Left kidney (tissue), 2 donors: ENCODE data around the gene UGT1A6. TPM values are rescaled to one million over a fixed set of nuclear protein-coding genes. Genes with fewer than 3 reads are reported as not detected.
"Not testable (repeated sequence)": the region's sequence is repeated elsewhere in the genome, so short reads cannot be mapped to it uniquely, and the experiment has no call there.

Source experiments
- DNase-seq: peaks from one replicate; pipeline ENCODE4 v3.0.0-alpha.2; 2013
- polyA plus RNA-seq: library from polyadenylated mRNA; unstranded; fragments of 120-200 nt; gene quantifications from one replicate; pipeline ENCODE4 v1.2.1, GENCODE V29; 2013; ENCODE audit not compliant: insufficient read length

Gene UGT1A6
- polyA plus RNA-seq, 1 donor: 2.7 TPM

DNA sequence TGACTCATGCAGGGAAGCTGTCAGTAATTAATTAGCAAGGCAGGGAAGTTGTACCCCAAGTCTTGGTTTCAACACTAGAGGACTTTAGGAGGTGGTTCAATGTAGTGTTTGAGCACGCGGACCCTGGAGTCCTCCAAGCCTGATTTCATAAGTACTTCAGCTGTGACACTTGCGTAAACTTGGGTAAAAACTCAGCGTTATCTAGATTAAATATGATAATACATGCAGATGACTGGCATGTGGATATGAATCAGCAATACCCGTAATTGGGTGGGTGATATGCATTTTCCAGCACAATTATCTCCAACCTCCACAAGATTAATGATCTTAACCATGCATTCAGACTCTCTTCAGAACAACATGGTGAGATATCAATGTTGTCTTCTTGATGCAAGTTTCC lies 5.8 kb upstream of the UGT1A6 start:
- DNase-seq: no peak

DNA sequence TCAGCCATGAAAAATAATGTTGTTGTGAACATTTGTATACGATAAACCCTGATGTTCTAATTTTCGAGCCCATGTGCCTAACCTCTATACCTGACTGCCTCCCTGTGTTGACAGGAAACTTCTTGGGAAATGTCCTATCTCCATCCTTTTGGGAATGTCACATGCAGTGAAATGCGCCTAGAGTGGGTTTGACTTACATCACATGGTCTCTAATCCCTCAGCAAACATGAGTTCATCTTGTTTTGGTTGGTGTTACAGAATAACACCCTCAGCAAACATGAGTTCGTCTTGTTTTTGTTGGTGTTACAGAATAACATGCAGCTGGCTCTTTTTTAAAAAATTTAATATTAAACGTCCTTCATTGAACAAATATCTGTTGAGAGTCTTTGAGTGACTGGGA lies 4.3 kb upstream of the UGT1A6 start:
- DNase-seq: no peak

DNA sequence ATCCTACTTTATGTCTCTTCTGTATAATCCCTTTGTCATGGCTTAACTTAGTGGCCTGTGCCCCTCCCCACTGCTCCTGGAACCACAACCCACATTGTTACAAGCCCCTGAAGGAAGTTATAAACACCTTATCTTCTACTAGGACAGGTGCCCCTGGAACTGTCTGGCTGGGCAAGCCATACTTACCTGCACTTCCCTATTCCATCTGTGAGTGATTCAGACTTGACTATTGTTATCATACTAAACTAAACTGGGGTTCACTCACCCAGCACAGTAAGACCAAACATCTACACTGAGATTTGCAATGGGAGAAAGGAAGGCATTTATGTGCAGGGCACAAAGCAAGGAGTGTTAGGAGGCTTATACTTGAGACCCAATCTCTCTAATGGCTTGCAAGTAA lies 3.7 kb upstream of the UGT1A6 start:
- no peak for DNase-seq

DNA sequence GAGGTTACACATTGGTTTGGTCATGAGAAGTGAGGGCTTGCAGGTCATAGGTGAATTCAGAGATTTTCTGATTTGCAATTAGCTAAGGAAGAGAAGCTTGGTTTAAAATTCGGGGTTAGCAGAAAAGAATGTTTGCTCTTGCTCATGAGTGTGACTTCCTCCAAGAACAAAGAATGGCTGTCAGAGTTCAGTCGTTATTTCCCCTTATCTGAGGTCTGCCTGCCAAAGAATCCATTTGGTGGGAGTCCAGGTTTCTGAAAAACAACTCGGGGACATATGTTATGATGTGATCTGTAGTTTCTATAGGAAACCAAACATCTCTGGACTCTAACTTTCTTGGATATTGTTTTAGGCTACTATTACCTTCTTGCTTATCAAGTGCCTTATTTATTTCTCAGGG lies 3.2 kb upstream of the UGT1A6 start:
- DNase-seq: no peak

DNA sequence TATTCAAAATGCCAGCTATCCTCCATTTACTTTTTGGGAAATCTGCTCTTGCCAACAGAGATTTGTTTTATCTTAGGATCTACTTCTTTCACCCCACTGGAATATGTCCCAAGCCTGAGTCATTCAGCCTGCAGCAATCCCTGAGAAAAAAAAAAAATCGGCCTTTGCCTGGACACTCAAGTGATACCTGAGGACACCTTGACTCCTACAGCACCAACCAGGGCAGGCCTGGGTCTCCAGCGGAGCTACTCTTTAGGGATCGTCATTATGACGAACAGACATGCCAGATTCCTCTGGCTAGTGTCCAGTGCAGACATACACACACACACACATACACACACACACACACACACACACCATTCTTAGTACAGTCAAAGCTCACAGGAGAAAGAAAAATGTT lies 2.2 kb upstream of the UGT1A6 start:
- no peak for DNase-seq

DNA sequence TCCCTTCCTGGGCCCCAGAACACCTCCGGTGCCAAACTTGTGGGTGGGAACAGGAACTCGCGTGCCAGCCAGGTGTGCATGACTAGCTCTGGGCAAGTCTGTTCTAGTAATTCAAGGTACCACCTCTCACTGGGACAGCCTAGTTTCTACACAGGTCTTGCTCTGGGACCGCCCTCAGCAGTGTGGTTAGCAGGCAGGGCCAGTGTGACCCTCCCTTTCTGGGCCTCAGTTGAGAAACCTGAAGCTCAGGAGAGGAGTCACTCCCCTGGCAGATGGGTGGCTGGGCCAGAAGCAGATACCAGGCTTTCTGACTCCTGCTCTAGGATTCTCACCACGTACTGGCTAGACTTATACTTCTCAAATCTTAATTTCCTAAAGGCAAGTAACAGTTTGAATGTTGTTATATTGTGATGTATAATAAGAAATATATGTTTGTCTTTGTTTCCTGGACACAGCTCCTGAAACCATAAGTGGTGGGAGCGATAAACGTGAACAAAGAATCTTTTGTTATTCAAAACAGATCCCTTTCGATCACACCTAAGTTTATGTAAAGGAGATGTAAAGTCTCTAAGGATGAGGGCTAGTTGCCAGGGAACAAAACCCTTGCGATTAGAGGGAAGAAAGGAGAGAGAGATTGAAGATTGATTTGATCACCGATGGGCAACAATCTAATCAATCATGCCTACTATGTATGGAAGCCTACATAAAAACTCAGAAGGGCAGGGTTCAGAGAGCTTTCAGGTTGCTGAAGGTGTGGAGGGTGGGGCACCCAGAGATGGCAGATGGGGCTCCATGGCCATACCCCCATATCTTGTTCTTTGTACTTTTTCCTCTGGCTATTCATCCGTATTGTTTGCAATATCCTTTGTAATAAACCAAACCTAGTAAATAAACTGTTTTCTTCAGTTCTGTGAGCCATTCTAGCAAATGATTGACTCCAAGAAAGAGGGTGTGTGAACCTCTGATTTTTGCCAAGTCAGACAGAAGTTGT lies 952 bp upstream of the UGT1A6 start:
- DNase-seq: no peak

DNA sequence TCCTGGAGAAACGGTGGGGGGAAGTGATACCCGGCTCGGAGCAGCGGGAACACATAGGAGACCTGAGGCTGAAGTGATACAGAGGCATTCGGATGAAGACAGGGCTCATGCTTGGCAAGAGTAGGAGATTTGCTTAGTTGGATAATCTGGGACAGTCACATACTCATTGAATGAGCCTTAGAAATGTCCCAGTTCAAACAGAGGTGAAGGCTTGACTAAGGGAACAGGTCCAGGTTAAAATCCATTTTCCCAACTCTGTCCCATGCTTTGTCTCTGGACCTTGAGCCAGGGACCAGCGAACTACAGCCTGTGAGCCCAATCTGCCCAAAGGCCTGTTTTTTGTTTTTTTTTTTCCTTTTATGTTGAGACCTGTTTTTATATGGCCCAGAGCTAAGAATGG lies 1.3 kb downstream of the UGT1A6 start:
- DNase-seq: no peak

DNA sequence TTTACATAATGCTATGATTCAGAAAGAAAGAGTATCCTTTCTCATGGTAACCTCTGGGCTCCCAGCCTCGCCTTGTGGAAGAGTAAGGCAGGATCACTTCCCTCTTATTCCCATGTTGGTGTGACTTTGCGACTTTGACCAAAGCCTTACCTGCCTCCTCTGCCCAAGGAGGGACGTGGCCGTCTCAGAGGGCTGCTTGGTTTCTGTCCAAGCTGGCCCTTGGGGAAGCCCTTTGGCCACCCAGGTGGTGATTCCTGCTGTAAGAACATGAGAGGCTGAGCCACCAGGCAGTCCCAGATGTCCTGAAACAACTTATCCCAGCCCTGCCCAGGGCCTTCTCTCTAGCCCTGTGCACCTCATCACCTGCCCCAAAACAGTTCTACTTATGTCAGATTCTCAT lies 6.0 kb downstream of the UGT1A6 start:
- DNase-seq: no peak

DNA sequence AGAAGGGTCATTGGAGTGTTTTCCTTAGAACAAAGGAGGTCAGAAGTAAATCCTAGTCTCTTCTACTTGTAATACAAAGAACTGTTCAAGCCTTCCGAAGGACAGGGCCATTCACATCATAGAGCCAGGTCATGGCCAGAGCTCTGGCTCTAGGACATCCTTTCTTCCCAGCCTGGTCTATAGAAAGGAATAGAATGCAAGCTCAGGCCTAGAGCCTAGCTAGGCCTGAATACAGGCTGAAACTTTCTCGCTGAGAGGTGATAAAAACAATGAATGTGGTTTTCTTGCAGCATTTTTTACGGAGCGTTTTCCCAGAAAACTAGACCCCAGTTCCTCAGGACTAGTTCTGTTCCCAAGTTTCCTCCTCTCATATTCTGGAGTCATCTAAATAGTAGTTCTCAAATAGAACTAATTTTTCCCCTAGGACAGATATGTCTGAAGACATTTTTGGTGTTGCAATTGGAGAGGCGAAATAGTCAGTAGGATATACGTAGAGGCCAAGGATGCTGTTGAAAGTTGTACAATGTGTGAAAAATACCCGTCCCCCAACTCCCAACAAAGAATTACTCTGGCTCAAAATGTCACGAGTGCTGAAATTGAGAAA lies 6.8 kb downstream of the UGT1A6 start:
- DNase-seq: no peak

DNA sequence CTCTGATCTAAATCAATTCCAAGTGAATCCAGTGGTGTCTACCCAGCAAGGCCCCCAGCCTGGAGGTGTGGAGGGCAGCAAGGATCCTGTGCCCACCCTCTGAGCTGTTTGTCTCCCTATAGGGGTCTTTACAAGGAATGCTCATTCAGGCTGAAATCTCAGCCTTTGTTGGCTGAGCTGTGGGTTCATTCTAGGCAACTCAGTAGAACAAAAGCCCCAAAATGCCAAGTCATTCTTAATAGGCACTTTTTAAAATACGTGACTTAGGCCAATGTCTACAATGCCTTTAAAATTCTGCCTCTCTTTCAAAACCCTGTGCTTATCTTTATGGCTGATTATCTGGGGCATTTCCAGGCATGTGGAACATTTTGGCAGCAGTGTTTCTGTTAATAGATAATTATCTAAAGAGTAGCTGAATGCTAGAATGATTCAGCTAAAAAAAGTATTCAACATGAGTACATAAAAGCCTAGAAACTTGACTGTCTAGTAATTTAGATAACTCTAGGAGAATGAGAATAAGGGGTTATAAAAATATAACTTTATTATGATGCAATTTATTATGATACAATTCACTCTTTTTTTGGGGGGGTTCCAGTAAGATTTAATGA lies 7.4 kb downstream of the UGT1A6 start:
- peak; percentile 14 for DNase-seq

DNA sequence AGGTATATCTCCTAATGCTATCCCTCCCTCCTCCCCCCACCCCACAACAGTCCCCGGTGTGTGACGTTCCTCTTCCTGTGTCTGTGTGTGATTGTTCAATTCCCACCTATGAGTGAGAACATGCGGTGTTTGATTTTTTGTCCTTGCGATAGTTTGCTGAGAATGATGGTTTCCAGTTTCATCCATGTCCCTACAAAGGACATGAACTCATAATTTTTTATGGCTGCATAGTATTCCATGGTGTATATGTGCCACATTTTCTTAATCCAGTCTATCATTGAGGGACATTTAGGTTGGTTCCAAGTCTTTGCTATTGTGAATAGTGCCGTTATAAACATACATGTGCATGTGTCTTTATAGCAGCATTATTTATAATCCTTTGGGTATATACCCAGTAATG lies 8.2 kb downstream of the UGT1A6 start:
- DNase-seq: not testable (repeated sequence)

DNA sequence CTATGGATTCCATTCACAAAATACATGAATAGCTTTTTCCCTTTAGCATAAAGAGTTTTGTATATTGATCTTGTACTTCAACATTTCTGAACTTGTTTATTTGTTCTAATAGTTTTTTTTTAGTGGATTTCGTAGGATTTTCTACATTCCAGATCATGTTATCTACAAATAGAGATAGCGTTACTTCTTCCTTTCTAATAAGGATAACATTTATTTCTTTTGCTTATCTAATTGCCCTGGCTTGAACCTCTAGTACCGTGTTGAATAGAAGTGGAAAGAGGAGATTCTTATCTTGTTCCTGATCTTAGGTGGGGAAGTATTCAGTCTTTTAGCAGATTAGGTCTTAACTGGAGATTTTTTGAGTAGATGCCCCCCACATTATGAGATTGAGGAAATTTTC lies 9.5 kb downstream of the UGT1A6 start:
- no peak for DNase-seq

DNA sequence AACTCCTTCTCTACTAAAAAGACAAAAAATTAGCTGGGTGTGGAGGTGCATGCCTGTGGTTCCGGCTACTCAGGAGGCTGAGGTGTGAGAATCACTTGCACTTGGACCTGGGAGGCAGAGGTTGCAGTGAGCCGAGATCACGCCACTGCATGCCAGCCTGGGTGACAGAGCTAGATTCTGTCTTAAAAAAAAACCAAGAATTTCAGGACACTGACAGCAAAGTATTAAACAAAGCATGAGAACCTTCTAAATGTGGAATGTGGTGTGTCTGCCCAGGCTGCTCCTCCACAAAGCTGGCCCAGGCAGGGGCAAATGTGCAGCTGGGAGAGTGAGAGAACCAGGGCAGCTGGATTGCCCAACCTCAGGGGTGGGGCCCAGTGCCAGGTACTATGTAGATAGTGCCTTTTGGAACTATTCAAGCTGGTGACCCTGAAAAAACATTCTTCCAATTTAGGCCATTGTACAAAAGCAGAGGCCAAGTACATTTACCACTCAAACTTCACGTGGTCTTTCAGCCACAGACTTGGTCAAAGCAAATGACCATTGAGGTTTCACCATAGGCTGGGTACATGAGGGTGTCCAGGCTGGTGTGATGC lies 13.3 kb downstream of the UGT1A6 start:
- DNase-seq: no peak

DNA sequence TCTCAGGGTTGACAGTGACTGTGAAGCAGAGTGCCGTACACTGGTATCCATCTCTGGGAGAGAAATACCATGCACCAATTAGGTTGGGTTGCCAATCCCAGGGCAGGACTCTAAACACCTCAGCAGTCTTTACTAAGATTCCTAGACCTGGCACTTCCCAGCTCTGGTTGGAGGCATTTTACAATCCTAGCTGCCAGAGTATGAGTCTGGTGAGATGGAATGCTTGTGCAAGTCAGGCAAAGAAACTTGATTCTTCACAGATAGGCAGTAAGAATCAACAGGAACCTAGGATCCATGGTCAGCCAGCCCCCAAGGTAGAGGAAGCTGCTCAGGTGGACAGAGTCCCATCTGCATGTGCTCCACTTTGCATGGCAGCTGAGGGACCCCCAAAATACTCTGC lies 14.0 kb downstream of the UGT1A6 start:
- DNase-seq: no peak

DNA sequence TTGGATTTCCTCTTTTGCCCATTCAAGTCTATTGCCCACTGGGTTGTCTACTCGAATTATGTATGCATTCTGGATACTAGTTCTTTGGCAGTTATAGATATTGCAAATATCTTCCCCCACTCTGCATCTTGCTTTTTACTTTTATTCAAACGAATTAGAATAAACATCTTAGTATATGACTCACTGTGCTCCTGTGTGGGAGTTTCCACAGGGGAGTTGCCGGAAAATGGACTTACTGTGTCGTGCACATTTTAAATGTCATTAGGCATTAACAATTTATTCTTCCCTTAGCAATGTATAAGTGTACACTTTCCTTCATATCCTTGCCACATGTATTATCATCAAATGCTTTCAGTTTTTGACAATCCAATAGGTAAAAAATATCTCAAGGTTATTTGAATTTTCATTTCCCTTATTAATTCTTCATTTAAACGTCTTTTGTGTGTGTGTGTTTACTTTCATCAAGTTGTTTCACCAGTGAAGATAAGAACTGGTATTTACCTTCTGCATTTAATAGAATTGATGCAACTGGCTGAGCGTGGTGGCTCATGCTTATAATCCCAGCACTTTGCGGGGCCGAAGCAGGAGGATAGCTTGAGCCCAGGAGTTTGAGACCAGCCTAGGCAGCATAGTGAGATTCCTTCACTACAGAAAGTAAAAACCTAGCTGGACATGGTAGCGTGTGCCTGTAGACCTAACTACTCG lies 15.4 kb downstream of the UGT1A6 start:
- no peak for DNase-seq

DNA sequence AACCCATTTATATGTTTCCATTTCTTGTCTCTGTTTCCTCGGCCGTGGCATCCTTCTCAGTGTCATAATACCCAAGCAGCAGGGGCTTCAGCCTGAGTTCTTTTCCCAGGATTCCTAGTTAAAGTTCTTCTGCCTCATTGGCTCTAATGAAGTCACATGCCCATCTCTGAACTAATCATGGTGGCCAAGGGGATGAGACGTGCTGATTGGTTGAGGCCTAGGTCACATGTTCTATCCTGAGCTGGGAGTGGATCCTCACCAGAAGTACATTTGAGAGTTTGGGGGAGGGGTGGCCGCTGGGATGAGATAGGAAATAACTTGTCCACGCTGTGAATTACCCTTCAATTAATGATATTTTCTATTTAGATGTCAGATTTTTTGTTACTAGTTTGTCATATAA lies 16.3 kb downstream of the UGT1A6 start:
- no peak for DNase-seq

DNA sequence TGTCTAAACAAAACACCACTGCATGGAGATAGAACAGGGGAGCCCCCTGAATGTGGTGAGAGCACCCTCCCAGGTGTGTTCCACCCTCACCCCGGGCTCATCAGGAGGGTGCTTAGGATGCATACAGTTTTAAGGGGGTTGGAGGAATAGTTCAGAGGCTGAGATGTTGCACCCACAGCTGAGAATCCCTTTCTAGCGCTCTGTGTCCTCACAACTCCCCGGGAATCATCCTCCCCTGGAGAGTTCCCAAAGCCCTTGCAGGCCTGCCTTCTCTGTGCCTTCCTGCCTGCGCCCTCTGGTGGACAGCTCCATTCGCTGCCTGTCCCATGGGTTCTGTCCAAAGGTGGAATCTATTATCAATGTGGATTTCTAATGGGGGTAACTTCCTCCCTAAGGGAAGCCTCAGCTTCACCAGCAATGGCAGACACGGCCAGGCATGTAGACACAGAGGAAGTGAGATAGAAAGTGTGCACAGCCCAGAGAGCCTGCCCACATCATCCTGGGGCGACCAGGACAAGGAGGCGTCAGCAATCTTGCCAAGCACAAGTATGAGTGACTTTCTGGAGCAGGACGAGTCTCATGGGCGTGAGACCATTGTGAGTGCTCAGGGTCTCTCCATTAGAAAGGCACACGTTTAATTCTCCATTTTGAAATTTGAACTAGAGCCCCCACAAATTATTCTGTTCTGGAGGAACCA lies 18.8 kb downstream of the UGT1A6 start:
- DNase-seq: peak; percentile 61

DNA sequence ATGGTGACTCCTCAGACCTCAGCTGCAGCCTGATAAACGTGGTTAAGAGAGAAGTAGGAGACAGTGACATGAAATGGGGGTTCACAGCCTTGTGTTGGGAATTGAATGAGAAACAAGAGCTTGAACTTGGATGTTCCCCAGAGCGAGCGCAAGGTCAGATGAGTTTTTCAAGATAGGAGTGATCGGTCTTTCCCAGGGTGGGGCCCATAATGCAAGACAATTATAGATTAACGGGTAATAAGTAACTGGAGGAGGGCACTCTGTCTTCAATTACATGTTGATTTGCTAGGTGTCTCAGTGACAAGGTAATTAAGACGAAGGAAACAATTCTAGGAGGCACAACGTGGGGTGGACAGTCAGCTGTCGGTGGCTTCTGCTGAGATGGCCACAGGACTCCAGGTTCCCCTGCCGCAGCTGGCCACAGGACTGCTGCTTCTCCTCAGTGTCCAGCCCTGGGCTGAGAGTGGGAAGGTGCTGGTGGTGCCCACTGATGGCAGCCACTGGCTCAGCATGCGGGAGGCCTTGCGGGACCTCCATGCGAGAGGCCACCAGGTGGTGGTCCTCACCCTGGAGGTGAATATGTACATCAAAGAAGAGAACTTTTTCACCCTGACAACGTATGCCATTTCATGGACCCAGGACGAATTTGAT lies 20.0 kb downstream of the UGT1A6 start, which contains the start of gene UGT1A5:
Gene UGT1A5 (plus strand): TSS at position 297 of the 651 bp plus-strand sequence. CDS start 85 bp downstream, at position 382.
- DNase-seq: no peak

DNA sequence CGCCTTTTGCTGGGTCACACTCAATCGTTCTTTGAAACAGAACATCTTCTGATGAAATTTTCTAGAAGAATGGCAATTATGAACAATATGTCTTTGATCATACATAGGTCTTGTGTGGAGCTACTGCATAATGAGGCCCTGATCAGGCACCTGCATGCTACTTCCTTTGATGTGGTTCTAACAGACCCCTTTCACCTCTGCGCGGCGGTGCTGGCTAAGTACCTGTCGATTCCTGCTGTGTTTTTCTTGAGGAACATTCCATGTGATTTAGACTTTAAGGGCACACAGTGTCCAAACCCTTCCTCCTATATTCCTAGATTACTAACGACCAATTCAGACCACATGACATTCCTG lies 20.5 kb downstream of the UGT1A6 start:
- no peak for DNase-seq

DNA sequence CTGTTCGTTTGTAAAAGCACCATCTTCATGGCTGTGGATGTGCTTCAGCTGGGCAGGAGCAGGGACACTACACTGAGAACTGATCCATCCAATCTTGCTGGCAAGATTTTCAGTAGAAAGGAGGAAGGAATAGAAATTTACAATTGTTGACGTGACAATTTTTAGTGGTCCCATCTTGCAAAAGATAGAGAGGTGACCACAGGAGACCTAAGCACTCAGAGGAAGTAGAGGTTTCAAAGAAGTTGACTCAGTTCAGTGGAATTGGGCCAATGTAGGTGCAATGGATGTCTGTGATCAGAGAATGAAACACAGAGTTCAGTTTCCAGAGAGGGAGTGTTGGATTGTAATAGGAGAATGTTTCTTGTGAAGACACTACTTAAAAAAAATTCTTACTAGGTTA lies 21.4 kb downstream of the UGT1A6 start:
- no peak for DNase-seq

DNA sequence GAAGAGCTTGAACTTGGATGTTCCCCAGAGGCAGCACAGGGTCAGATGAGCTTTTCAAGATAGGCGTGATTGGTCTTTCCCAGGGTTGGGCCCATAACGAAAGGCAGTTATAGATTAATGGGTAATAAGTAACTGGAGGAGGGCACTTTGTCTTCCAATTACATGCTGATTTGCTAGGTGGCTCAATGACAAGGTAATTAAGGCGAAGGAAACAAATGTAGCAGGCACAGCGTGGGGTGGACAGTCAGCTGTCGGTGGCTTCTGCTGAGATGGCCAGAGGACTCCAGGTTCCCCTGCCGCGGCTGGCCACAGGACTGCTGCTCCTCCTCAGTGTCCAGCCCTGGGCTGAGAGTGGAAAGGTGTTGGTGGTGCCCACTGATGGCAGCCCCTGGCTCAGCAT lies 25.9 kb downstream of the UGT1A6 start, which contains the start of gene UGT1A4:
Gene UGT1A4 (plus strand): TSS at position 185 of the 400 bp plus-strand sequence. CDS start 85 bp downstream, at position 270.
- no peak for DNase-seq
